ENCODE measurements around the gene FBXO11.

GRCh38 chr2:47937677-47938076 lies 31.4 kb upstream of the FBXO11 start:
- TF ChIP-seq CTCF (IDR thresholded peaks at IDR 0.05) (no peak), EZH2 (IDR thresholded peaks at IDR 0.05) (no peak), EZH2phosphoT487 (IDR thresholded peaks at IDR 0.05) (no peak)
